Gastrocnemius medialis (tissue), 4 donors: Measurements from ENCODE around the gene KCNK16. TPM values are rescaled to one million over a fixed set of nuclear protein-coding genes. Genes with fewer than 3 reads are reported as not detected.

Source experiments
- ATAC-seq, 2 donors: fragments of 150-250 bp; one replicate each; pipeline ENCODE4 v1.9.1; 2016
- DNase-seq, 2 donors: peaks; one replicate each; pipeline ENCODE4 v3.0.0-alpha.2; 2019
- H3K27ac ChIP-seq, 4 donors: fragments of 200-600 bp; sonication (generic); 1 replicate in 1 of 4; 2 replicates in 3 of 4; pipeline ENCODE4 v1.5.1; 2016 to 2018; ENCODE audit warnings: mild to moderate bottlenecking in 2 of 4, moderate library complexity in 1 of 4
- H3K27me3 ChIP-seq, 3 donors: fragments of 200-600 bp; sonication (generic) in 2 of 3; 1 replicate in 1 of 3; 2 replicates in 2 of 3; pipeline versions ENCODE4 v1.5.1 to v1.6.0; 2016 to 2019; ENCODE audit warnings: mild to moderate bottlenecking in 1 of 3, moderate library complexity in 1 of 3
- H3K36me3 ChIP-seq, 2 donors: fragments of 200-600 bp; sonication (generic) in 1 of 2; one replicate each; pipeline ENCODE4 v1.5.1; 2017 to 2018
- H3K4me1 ChIP-seq, 2 donors: fragments of 200-600 bp; sonication (generic) in 1 of 2; one replicate each; pipeline ENCODE4 v1.5.1; 2016 to 2017; ENCODE audit warnings: mild to moderate bottlenecking in 2 of 2
- H3K4me3 ChIP-seq, 4 donors: fragments of 200-600 bp; sonication (generic) in 3 of 4; 1 replicate in 1 of 4; 2 replicates in 3 of 4; pipeline ENCODE4 v1.5.1; 2016 to 2019; ENCODE audit warnings: mild to moderate bottlenecking in 2 of 4
- H3K9me3 ChIP-seq, 3 donors: fragments of 200-600 bp; sonication (generic) in 2 of 3; 1 replicate in 1 of 3; 2 replicates in 2 of 3; pipeline ENCODE4 v1.5.1; 2016 to 2019
- POLR2A ChIP-seq, 2 donors: fragments of 450-650 bp; IDR thresholded peaks; one replicate each; pipeline ENCODE4 v1.6.1; 2017; ENCODE audit warnings: antibody characterized with exemption in 2 of 2, mild to moderate bottlenecking in 2 of 2, moderate library complexity in 2 of 2
- in situ Hi-C, 4 donors: fragments of 200-750 bp; cut with MboI; loops; one replicate each; pipeline versions ENCODE4 v1.15.0 to v1.8.0; 2017; ENCODE audit warnings: low sequenced_read_pairs in 4 of 4
- intact Hi-C: fragments of 100-400 bp; cut with DNase I; formaldehyde crosslinking; loops from one replicate; pipeline ENCODE4 v1.15.1; 2023; ENCODE audit warnings: low total_unique reads
- total RNA-seq, 4 donors: library from RNA; depleted of rRNA; stranded (reverse); fragments of >200 nt; gene quantifications; one replicate each; pipeline versions ENCODE4 v1.1.0 to v1.2.3, GENCODE V29; 2016
- TF ChIP-seq, protein P1 (sequence below), 5 experiments: fragments of 450-650 bp in 3 of 5; fragments of 200-600 bp in 2 of 5; sonication (generic) in 2 of 5; IDR thresholded peaks in 4 of 5; conservative IDR thresholded peaks in 1 of 5; 1 replicate in 4 of 5; 2 replicates in 1 of 5; pipeline ENCODE4 v1.5.1; 2016 to 2019; ENCODE audit warnings: antibody characterized with exemption in 5 of 5, mild to moderate bottlenecking in 3 of 5, moderate library complexity in 3 of 5

Gene KCNK16
- total RNA-seq, 4 donors from 2014 or later: not detected

DNA sequence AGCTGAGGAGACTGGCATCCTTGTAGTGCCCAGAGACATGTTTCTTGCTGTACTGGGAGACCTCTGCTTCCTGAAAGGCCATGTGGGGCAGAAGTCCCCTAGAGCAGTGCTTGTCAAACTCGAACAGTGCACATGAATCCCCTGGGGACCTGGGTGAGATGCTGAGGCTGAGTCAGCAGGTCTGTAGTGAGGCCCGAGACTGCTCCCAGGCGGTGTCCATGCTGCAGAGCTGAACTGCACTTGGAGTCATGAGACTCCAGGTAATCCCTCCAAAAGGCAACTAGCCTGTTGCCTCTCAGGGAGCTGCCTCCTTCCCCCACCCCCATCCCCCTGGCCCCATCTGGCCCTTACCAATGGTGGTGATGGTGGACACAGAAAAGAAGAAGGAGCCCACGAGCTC is 12.0 kb downstream of the KCNK16 start:
- in situ Hi-C loops: loop anchor here in 2 of 4 donors (25.0 kb wide), 2 partner anchors 323 to 448 kb away; no protein-coding TSS in a partner anchor
- intact Hi-C loops: loop anchor here (1.0 to 2.0 kb wide), 3 partner anchors 144 to 438 kb away; no protein-coding TSS in a partner anchor
- no peak for TF ChIP-seq POLR2A (IDR thresholded peaks at IDR 0.05)
- TF ChIP-seq, protein P1, sequence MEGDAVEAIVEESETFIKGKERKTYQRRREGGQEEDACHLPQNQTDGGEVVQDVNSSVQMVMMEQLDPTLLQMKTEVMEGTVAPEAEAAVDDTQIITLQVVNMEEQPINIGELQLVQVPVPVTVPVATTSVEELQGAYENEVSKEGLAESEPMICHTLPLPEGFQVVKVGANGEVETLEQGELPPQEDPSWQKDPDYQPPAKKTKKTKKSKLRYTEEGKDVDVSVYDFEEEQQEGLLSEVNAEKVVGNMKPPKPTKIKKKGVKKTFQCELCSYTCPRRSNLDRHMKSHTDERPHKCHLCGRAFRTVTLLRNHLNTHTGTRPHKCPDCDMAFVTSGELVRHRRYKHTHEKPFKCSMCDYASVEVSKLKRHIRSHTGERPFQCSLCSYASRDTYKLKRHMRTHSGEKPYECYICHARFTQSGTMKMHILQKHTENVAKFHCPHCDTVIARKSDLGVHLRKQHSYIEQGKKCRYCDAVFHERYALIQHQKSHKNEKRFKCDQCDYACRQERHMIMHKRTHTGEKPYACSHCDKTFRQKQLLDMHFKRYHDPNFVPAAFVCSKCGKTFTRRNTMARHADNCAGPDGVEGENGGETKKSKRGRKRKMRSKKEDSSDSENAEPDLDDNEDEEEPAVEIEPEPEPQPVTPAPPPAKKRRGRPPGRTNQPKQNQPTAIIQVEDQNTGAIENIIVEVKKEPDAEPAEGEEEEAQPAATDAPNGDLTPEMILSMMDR (IDR thresholded peaks at IDR 0.05 in 4 of 5, conservative IDR thresholded peaks at IDR 0.05 in 1 of 5): no peak
- Histone ChIP-seq H3K27me3 (peaks cover 3 to 21% (median 13%) of the 10 kb centered on the region in 3 donors), H3K9me3 (no peaks in the 10 kb centered on the region), H3K4me1 (peaks cover 0 to 10% of the 10 kb centered on the region in 2 donors), H3K4me3 (no peak overlapping the region), H3K36me3 (no peaks in the 10 kb centered on the region), H3K27ac (no peak overlapping the region)
- no peak for ATAC-seq
- DNase-seq: no peak

DNA sequence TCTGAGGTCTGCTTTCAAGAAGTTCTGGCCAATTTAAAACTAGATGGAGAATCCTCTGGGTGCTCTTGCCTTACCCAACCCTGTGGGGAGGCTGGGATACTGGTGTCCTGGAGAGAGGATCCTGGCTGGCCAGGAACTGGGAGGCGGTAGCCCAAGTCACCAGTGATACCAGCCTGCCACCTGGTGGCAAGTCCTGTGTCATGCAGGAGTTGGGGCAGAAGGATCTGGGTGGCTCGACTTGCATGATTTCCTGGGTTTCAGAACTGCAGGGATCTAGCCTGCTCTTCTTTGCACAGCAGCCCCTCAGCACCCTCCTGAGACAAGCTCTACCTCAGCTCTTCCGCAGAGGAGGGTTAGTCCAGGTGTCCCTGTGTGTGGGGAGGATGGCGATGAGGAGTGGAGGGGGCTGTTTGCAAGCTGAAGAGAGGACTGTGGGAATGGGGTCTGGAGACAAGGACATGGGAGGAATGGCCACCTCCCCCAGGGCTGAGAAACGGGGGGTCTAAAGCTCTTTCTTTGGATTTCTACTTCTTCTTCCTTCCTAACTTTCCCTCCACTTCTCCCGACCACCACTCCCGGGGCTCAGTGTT is 12.5 kb downstream of the KCNK16 start:
- in situ Hi-C loops (loop anchor here (5.0 to 25.0 kb wide), 6 partner anchors 145 to 448 kb away; no protein-coding TSS in a partner anchor), intact Hi-C loops (loop anchor here (1.0 to 2.0 kb wide), 3 partner anchors 144 to 438 kb away; no protein-coding TSS in a partner anchor)
- Histone ChIP-seq H3K9me3 (no peaks in the 10 kb centered on the region), H3K4me3 (no peak overlapping the region), H3K4me1 (peaks cover 0 to 10% of the 10 kb centered on the region in 2 donors), H3K27me3 (peaks cover 3 to 21% (median 13%) of the 10 kb centered on the region in 3 donors), H3K36me3 (no peaks in the 10 kb centered on the region), H3K27ac (no peak overlapping the region)
- no peak for TF ChIP-seq POLR2A (IDR thresholded peaks at IDR 0.05)
- TF ChIP-seq, protein P1 (IDR thresholded peaks at IDR 0.05 in 4 of 5, conservative IDR thresholded peaks at IDR 0.05 in 1 of 5): peak; percentile 33 to 84 (median 80)
- peak; percentile 31 to 38 for DNase-seq
- ATAC-seq: peak; percentile 44 to 49

DNA sequence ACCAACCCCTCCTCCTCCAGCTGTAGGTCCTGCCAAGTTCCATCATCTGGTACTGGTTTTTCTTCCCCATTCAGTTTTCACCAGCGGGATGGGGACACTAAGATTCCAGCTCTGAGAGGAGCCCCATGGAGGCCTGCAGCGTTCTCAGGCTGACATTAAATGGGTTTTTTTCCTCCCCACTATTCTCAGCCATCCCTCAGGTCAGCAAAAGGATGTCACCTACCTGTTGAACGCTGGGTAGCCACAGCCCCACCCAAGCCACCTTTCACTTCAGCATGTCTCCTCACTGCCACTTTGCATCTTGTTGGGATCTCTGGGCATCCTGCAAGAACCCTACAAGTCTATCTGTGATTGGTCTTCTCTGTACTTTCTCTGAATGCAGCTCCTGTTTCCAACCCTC is 15.0 kb downstream of the KCNK16 start:
- H3K9me3 ChIP-seq: no peaks in the 10 kb centered on the region
- DNase-seq: no peak
- H3K4me3 ChIP-seq: no peak overlapping the region
- H3K4me1 ChIP-seq: no peaks in the 10 kb centered on the region
- no peaks in the 10 kb centered on the region for H3K27me3 ChIP-seq
- H3K27ac ChIP-seq: no peak overlapping the region
- in situ Hi-C loops (loop anchor here (5.0 to 25.0 kb wide), 6 partner anchors 143 to 445 kb away; no protein-coding TSS in a partner anchor), intact Hi-C loops (no loop called here)
- no peaks in the 10 kb centered on the region for H3K36me3 ChIP-seq
- no peak for TF ChIP-seq POLR2A (IDR thresholded peaks at IDR 0.05)
- TF ChIP-seq, protein P1 (IDR thresholded peaks at IDR 0.05 in 4 of 5, conservative IDR thresholded peaks at IDR 0.05 in 1 of 5): no peak
- ATAC-seq: no peak

DNA sequence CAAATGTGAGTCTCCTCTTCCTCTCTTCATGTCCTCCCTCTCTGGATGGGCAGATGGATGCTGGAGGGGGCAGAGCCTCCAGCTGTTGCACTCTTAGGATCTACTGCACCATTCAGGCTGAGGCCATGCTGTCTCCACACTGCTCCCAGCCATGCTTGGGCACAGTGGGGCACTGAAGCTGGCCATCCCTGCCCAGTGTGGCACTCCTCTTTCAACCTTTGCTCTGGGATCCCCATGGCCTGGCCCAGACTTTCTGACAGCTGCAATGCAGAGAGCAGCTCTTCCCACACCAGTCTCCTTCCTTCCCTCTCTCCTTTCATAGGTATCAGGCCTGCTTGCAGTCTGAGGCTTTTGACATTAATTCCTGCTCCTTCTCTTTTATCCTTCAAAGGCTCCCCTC is 17.6 kb downstream of the KCNK16 start:
- H3K27me3 ChIP-seq: peaks cover 0 to 3% (median 0%) of the 10 kb centered on the region in 3 donors
- H3K36me3 ChIP-seq: no peaks in the 10 kb centered on the region
- H3K9me3 ChIP-seq: no peaks in the 10 kb centered on the region
- intact Hi-C loops (loop anchor here (5.0 kb wide), 1 partner anchor 218 kb away; no protein-coding TSS in a partner anchor), in situ Hi-C loops (loop anchor here (5.0 to 25.0 kb wide), 7 partner anchors 138 to 443 kb away; no protein-coding TSS in a partner anchor)
- no peaks in the 10 kb centered on the region for H3K4me1 ChIP-seq
- no peak overlapping the region for H3K4me3 ChIP-seq
- ATAC-seq (no peak), DNase-seq (no peak)
- no peak overlapping the region for H3K27ac ChIP-seq
- no peak for TF ChIP-seq POLR2A (IDR thresholded peaks at IDR 0.05)
- TF ChIP-seq, protein P1 (IDR thresholded peaks at IDR 0.05 in 4 of 5, conservative IDR thresholded peaks at IDR 0.05 in 1 of 5): no peak
